ENCODE data around the gene AFDN.

The AFDN gene

DNA sequence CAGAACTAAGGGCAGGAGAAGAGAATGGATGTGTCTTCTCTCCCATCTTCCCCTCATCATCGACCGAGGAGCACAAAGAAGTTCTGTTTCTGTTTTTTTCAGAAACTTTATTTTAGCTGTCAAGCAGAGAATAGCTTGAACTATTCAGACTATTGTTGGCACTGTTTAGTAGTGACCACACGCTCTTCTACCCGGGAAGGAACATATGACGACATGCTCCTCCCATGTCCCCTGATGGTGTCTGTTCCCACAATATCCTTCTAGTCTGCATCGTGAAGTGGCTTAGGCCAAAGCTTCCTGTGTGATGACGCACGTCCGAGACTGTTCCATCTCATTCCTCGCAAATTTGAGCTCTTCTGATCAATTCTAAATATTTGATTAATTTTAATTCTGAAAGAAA, 143.5 kb downstream of the AFDN start:
- no peak for TF ChIP-seq EZH2phosphoT487 (IDR thresholded peaks at IDR 0.05; ENCODE audit: low read length)
- no peak for TF ChIP-seq CTCF (IDR thresholded peaks at IDR 0.05; ENCODE audit: low read length)
- TF ChIP-seq EZH2 (optimal IDR thresholded peaks at IDR 0.05; ENCODE audit: low read depth, low read length): no peak
- no peaks in the 10 kb centered on the region for H4K20me1 ChIP-seq (ENCODE audit: insufficient read depth, low read length)
- DNase-seq: no peak
- no peak overlapping the region for H3K4me3 ChIP-seq (ENCODE audit: low read length)
- H3K4me1 ChIP-seq (ENCODE audit: low read length): no peaks in the 10 kb centered on the region
- no peaks in the 10 kb centered on the region for H3K79me2 ChIP-seq (ENCODE audit: low read length)
- no peak overlapping the region for H3K27ac ChIP-seq (ENCODE audit: low read length)
- H3F3A ChIP-seq (ENCODE audit: insufficient read depth, low read length): no peaks in the 10 kb centered on the region
- no peak overlapping the region for H3K4me2 ChIP-seq (ENCODE audit: low read depth, low read length)
- no peaks in the 10 kb centered on the region for H3K9me3 ChIP-seq (replicated peaks; ENCODE audit: insufficient read depth, low read length)
- no peaks in the 10 kb centered on the region for H3K36me3 ChIP-seq (replicated peaks; ENCODE audit: insufficient read depth, low read length)
- H3K9me2 ChIP-seq (replicated peaks; ENCODE audit: insufficient read depth, low read length): no peaks in the 10 kb centered on the region
- H3K27me3 ChIP-seq (replicated peaks; ENCODE audit: insufficient read depth, low read length): no peaks in the 10 kb centered on the region
- no peak overlapping the region for H2AFZ ChIP-seq (ENCODE audit: low read length)
- no peak overlapping the region for H3K9ac ChIP-seq (ENCODE audit: low read length)

- no peaks in the 10 kb centered on the region for H4K20me1 ChIP-seq (ENCODE audit: insufficient read depth, low read length)
- no peaks in the 10 kb centered on the region for H3K79me2 ChIP-seq (ENCODE audit: low read length)
- H3K27ac ChIP-seq (ENCODE audit: low read length): no peak overlapping the region
- H3K9me3 ChIP-seq (replicated peaks; ENCODE audit: insufficient read depth, low read length): no peaks in the 10 kb centered on the region
- no peaks in the 10 kb centered on the region for H3K4me1 ChIP-seq (ENCODE audit: low read length)
- TF ChIP-seq CTCF (IDR thresholded peaks at IDR 0.05; ENCODE audit: low read length) (no peak), EZH2phosphoT487 (IDR thresholded peaks at IDR 0.05; ENCODE audit: low read length) (no peak), EZH2 (optimal IDR thresholded peaks at IDR 0.05; ENCODE audit: low read depth, low read length) (no peak)
- no peaks in the 10 kb centered on the region for H3K9me2 ChIP-seq (replicated peaks; ENCODE audit: insufficient read depth, low read length)
- no peaks in the 10 kb centered on the region for H3K27me3 ChIP-seq (replicated peaks; ENCODE audit: insufficient read depth, low read length)
- H3K4me3 ChIP-seq (ENCODE audit: low read length): no peak overlapping the region
- no peak overlapping the region for H3K4me2 ChIP-seq (ENCODE audit: low read depth, low read length)
- H2AFZ ChIP-seq (ENCODE audit: low read length): no peak overlapping the region
- H3K9ac ChIP-seq (ENCODE audit: low read length): no peak overlapping the region
- H3K36me3 ChIP-seq (replicated peaks; ENCODE audit: insufficient read depth, low read length): no peaks in the 10 kb centered on the region
- H3F3A ChIP-seq (ENCODE audit: insufficient read depth, low read length): no peaks in the 10 kb centered on the region
- no peak for DNase-seq
These were observed 145.5 kb downstream of the AFDN start for GRCh38 chr6:167972193-167972592.

DNA sequence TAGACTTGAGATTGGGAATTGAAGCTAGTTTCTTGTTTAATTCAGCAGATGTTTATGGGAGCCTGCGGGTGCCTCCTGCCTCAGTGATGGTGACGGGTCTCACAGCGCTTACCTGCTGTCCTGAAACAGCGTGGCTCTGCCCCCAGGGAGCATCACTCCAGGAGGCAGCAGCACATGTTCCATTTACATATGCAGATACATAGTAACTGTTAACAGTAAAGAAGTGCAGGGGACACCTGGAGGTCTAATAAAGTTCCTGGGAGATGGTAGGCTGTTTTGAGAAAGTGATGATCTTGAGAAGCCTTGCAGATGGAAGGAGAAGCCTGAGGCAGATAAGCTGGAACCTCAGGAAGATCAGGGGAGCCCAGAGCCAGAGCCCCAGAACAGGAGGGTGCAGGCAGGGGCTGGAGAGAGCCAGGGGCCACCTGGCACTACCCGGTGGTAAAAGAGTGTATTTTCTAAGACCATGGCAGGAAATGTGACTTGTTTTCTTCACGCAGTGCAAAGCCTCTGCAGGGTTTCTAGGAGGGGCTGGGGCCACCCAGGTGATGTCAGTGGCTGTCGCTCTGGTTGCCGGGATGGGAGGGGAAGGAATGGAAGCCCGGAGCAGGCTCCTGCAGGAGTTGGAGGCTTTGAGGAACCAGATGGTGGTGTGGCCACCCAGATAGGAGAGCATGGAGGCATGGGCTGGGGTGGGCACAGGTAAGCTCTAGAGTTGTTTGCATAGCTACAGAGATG, 146.6 kb downstream of the AFDN start:
- H3K4me3 ChIP-seq (ENCODE audit: low read length): no peak overlapping the region
- no peaks in the 10 kb centered on the region for H3K9me3 ChIP-seq (replicated peaks; ENCODE audit: insufficient read depth, low read length)
- TF ChIP-seq CTCF (IDR thresholded peaks at IDR 0.05; ENCODE audit: low read length) (no peak), EZH2 (optimal IDR thresholded peaks at IDR 0.05; ENCODE audit: low read depth, low read length) (no peak), EZH2phosphoT487 (IDR thresholded peaks at IDR 0.05; ENCODE audit: low read length) (no peak)
- no peak overlapping the region for H2AFZ ChIP-seq (ENCODE audit: low read length)
- no peak overlapping the region for H3K4me2 ChIP-seq (ENCODE audit: low read depth, low read length)
- H3K36me3 ChIP-seq (replicated peaks; ENCODE audit: insufficient read depth, low read length): no peaks in the 10 kb centered on the region
- no peaks in the 10 kb centered on the region for H3K79me2 ChIP-seq (ENCODE audit: low read length)
- H3K27ac ChIP-seq (ENCODE audit: low read length): no peak overlapping the region
- H3F3A ChIP-seq (ENCODE audit: insufficient read depth, low read length): no peaks in the 10 kb centered on the region
- DNase-seq: no peak
- H3K9me2 ChIP-seq (replicated peaks; ENCODE audit: insufficient read depth, low read length): no peaks in the 10 kb centered on the region
- H3K27me3 ChIP-seq (replicated peaks; ENCODE audit: insufficient read depth, low read length): no peaks in the 10 kb centered on the region
- H3K4me1 ChIP-seq (ENCODE audit: low read length): no peaks in the 10 kb centered on the region
- no peak overlapping the region for H3K9ac ChIP-seq (ENCODE audit: low read length)
- no peaks in the 10 kb centered on the region for H4K20me1 ChIP-seq (ENCODE audit: insufficient read depth, low read length)

All from MM.1S (cell line).